ENCODE data around the gene MAPKAPK2. TPM values are rescaled to one million over a fixed set of nuclear protein-coding genes. Genes with fewer than 3 reads are reported as not detected.

Gene MAPKAPK2
- total and polyA plus RNA-seq, 2 donors (not counting 1 experiment from before 2014, with no cell fraction given) = 60.3 to 85.8 TPM

- Histone ChIP-seq H3K4me3 (ENCODE audit: control extremely low read depth in 1 of 5, extremely low read depth in 1 of 5, insufficient read depth in 1 of 5, low read depth in 2 of 5, low read length in 4 of 5) (peak overlapping the region in 1 of 5 experiments; percentile 19), H3K36me3 (replicated peaks in 1 of 2; ENCODE audit: control extremely low read depth in 1 of 2, control insufficient read depth in 1 of 2, extremely low read depth in 1 of 2, insufficient read depth in 2 of 2, low read length in 1 of 2) (peaks cover 0 to 5% of the 10 kb centered on the region in 2 experiments), H3K79me2 (ENCODE audit: control insufficient read depth, insufficient read depth, low read length) (peaks cover 98% of the 10 kb centered on the region), H3K9ac (ENCODE audit: low read length) (no peak overlapping the region), H3K9me3 (ENCODE audit: control extremely low read depth in 1 of 3, control insufficient read depth in 2 of 3, insufficient read depth in 1 of 3, low read length in 2 of 3) (no peaks in the 10 kb centered on the region), H3K27me3 (replicated peaks in 1 of 4; ENCODE audit: control extremely low read depth in 1 of 4, control insufficient read depth in 3 of 4, insufficient read depth in 4 of 4, low read length in 3 of 4) (no peaks in the 10 kb centered on the region), H3K4me2 (replicated peaks; ENCODE audit: low read depth, low read length, poor library complexity, severe bottlenecking) (peak overlapping the region; percentile 32), H4K20me1 (ENCODE audit: control insufficient read depth, insufficient read depth, low read length, poor library complexity, severe bottlenecking) (peaks cover 92% of the 10 kb centered on the region), H3K27ac (ENCODE audit: low read length in 2 of 2) (no peak overlapping the region), H2AFZ (ENCODE audit: insufficient read depth, low read depth, low read length, poor library complexity, severe bottlenecking) (no peak overlapping the region), H3K4me1 (ENCODE audit: control insufficient read depth in 2 of 2, insufficient read depth in 2 of 2, low read length in 2 of 2) (peaks cover 69 to 74% of the 10 kb centered on the region in 2 donors)
- ChIA-PET CTCF (interaction anchor here (1.0 to 6.1 kb wide), 6 partner anchors 9 to 159 kb away, joined by 3 to 33 read pairs (median 6); partner anchors contain the start of gene DYRK3), POLR2A (interaction anchor here (0.5 to 0.9 kb wide), 2 partner anchors 15 to 123 kb away, joined by 3 read pairs; no protein-coding TSS in a partner anchor)
- Mint-ChIP-seq H3K27ac (peak overlapping the region; percentile 61), H3K4me1 (peaks cover 89% of the 10 kb centered on the region), H3K4me3 (peak overlapping the region; percentile 63), H3K27me3 (no peaks in the 10 kb centered on the region), H3K9me3 (ENCODE audit: insufficient read depth) (no peaks in the 10 kb centered on the region)
- ATAC-seq (ENCODE audit: low read depth) (peak; percentile 29), DNase-seq (no peak)
- intact Hi-C loops (cut with micrococcal nuclease) = loop anchor here (2.0 kb wide), 1 partner anchor 15 kb away; no protein-coding TSS in a partner anchor
- 73% methylated on average over 6 of the region's 9 CpGs for WGBS (ENCODE audit: insufficient coverage)
- TF ChIP-seq EZH2 (IDR thresholded peaks at IDR 0.05; ENCODE audit: borderline replicate concordance, insufficient read depth, low read depth, low read length, poor library complexity, severe bottlenecking) (no peak), CTCF (IDR thresholded peaks at IDR 0.05) (no peak)
These were observed 19.5 kb downstream of the MAPKAPK2 start for GRCh38 chr1:206704226-206704625.

DNA sequence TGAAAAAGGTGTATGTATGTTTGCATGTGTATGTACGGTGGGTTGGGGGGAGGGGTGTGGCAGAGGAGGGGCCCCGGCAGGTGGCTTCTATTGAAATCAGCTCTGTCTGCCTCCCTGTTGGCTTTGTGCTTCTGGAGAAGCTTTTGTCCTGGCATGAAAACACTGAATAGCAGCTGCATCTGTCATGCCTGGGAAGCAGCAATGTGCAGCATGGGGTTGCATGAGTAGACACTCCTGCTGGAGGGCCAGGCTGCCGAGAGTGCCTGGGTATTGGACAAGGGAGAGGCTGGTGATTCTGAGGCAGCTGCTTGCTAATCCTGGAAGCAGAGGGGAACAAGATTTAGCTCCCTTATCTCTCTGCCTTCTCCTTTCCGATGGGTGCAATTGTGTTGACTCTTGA lies 20.5 kb downstream of the MAPKAPK2 start:
- peaks cover 91% of the 10 kb centered on the region for H3K4me1 Mint-ChIP-seq
- no peaks in the 10 kb centered on the region for H3K27me3 Mint-ChIP-seq
- H3K4me1 ChIP-seq (ENCODE audit: control insufficient read depth in 2 of 2, insufficient read depth in 2 of 2, low read length in 2 of 2) = peaks cover 75 to 78% of the 10 kb centered on the region in 2 donors
- ChIA-PET CTCF (interaction anchor here (1.5 to 6.1 kb wide), 6 partner anchors 8 to 215 kb away, joined by 3 to 33 read pairs (median 6); no protein-coding TSS in a partner anchor), POLR2A (interaction anchor here (0.7 kb wide), 1 partner anchor 10 kb away, joined by 4 read pairs; no protein-coding TSS in a partner anchor)
- DNase-seq (no peak), ATAC-seq (ENCODE audit: low read depth) (no peak)
- peak overlapping the region; percentile 27 for H3K4me3 Mint-ChIP-seq
- no peaks in the 10 kb centered on the region for H3K27me3 ChIP-seq (replicated peaks in 1 of 4; ENCODE audit: control extremely low read depth in 1 of 4, control insufficient read depth in 3 of 4, insufficient read depth in 4 of 4, low read length in 3 of 4)
- 89% methylated on average over 4 of the region's 4 CpGs for WGBS (ENCODE audit: insufficient coverage)
- no peaks in the 10 kb centered on the region for H3K9me3 Mint-ChIP-seq (ENCODE audit: insufficient read depth)
- no peak overlapping the region for H2AFZ ChIP-seq (ENCODE audit: insufficient read depth, low read depth, low read length, poor library complexity, severe bottlenecking)
- peaks cover 90% of the 10 kb centered on the region for H4K20me1 ChIP-seq (ENCODE audit: control insufficient read depth, insufficient read depth, low read length, poor library complexity, severe bottlenecking)
- peaks cover 98% of the 10 kb centered on the region for H3K79me2 ChIP-seq (ENCODE audit: control insufficient read depth, insufficient read depth, low read length)
- H3K4me3 ChIP-seq (ENCODE audit: control extremely low read depth in 1 of 5, extremely low read depth in 1 of 5, insufficient read depth in 1 of 5, low read depth in 2 of 5, low read length in 4 of 5) = no peak overlapping the region
- no peak overlapping the region for H3K9ac ChIP-seq (ENCODE audit: low read length)
- peak overlapping the region; percentile 21 for H3K27ac Mint-ChIP-seq
- peak overlapping the region; percentile 15 for H3K4me2 ChIP-seq (replicated peaks; ENCODE audit: low read depth, low read length, poor library complexity, severe bottlenecking)
- intact Hi-C loops (cut with micrococcal nuclease) = loop anchor here (2.0 kb wide), 1 partner anchor 14 kb away; no protein-coding TSS in a partner anchor
- TF ChIP-seq EZH2 (IDR thresholded peaks at IDR 0.05; ENCODE audit: borderline replicate concordance, insufficient read depth, low read depth, low read length, poor library complexity, severe bottlenecking) (no peak), CTCF (IDR thresholded peaks at IDR 0.05) (no peak)
- no peaks in the 10 kb centered on the region for H3K9me3 ChIP-seq (ENCODE audit: control extremely low read depth in 1 of 3, control insufficient read depth in 2 of 3, insufficient read depth in 1 of 3, low read length in 2 of 3)
- peaks cover 0 to 5% of the 10 kb centered on the region in 2 experiments for H3K36me3 ChIP-seq (replicated peaks in 1 of 2; ENCODE audit: control extremely low read depth in 1 of 2, control insufficient read depth in 1 of 2, extremely low read depth in 1 of 2, insufficient read depth in 2 of 2, low read length in 1 of 2)
- H3K27ac ChIP-seq (ENCODE audit: low read length in 2 of 2) = no peak overlapping the region
